ENCODE data around the gene AQP2.

Gene AQP2

DNA sequence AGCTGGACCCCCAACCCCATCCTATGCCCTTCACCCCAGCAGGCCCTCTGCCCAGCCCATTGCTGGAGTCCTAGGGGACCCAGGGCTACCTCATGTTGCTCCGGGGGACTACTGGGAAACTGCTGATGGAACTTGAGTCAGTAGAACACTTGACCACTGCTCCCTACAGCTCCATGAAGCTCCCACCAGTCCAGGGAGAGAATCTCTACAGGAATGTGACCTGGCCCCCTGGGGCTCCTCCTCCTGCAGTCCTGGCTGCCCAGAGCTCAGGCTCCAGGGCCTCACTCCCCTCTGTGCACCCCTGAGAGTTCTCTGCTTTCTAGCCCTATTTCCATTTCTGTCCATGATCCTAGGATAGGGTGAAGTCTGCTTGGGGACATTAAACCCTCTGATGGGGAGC, 10.8 kb upstream of the AQP2 start:
- Histone ChIP-seq H3K4me2 (ENCODE audit: low read depth, low read length, poor library complexity, severe bottlenecking) (no peak overlapping the region), H2AFZ (ENCODE audit: low read length) (no peak overlapping the region), H3K9me2 (replicated peaks; ENCODE audit: low read depth, low read length) (no peaks in the 10 kb centered on the region), H3K4me1 (ENCODE audit: insufficient read depth, low read length, poor library complexity, severe bottlenecking) (peaks cover 25% of the 10 kb centered on the region), H3K36me3 (ENCODE audit: insufficient read depth, low read length) (no peaks in the 10 kb centered on the region), H3K9me3 (ENCODE audit: insufficient read depth, low read depth, low read length) (no peaks in the 10 kb centered on the region), H4K20me1 (ENCODE audit: insufficient read depth, low read length, poor library complexity, severe bottlenecking) (no peaks in the 10 kb centered on the region), H3K27me3 (ENCODE audit: insufficient read depth, low read length, poor library complexity, severe bottlenecking) (no peaks in the 10 kb centered on the region), H3K4me3 (ENCODE audit: low read length, poor library complexity, severe bottlenecking) (no peak overlapping the region), H3K9ac (ENCODE audit: low read depth, low read length, poor library complexity, severe bottlenecking) (no peak overlapping the region), H3F3A (ENCODE audit: low read depth) (no peaks in the 10 kb centered on the region), H3K79me2 (ENCODE audit: insufficient read depth, low read length) (no peaks in the 10 kb centered on the region)
- no peak for TF ChIP-seq EZH2phosphoT487 (IDR thresholded peaks at IDR 0.05; ENCODE audit: borderline replicate concordance)
- TF ChIP-seq CTCF (conservative IDR thresholded peaks at IDR 0.05; ENCODE audit: low read length) = no peak

GRCh38 chr12:49941556-49942511, 8.7 kb upstream of the AQP2 start:
- Histone ChIP-seq H3K27me3 (ENCODE audit: insufficient read depth, low read length, poor library complexity, severe bottlenecking) (no peaks in the 10 kb centered on the region), H3K4me2 (ENCODE audit: low read depth, low read length, poor library complexity, severe bottlenecking) (no peak overlapping the region), H3K4me3 (ENCODE audit: low read length, poor library complexity, severe bottlenecking) (no peak overlapping the region), H2AFZ (ENCODE audit: low read length) (no peak overlapping the region), H3K4me1 (ENCODE audit: insufficient read depth, low read length, poor library complexity, severe bottlenecking) (peaks cover 43% of the 10 kb centered on the region), H3K9me3 (ENCODE audit: insufficient read depth, low read depth, low read length) (no peaks in the 10 kb centered on the region), H3K36me3 (ENCODE audit: insufficient read depth, low read length) (no peaks in the 10 kb centered on the region), H3K9ac (ENCODE audit: low read depth, low read length, poor library complexity, severe bottlenecking) (no peak overlapping the region), H3K79me2 (ENCODE audit: insufficient read depth, low read length) (no peaks in the 10 kb centered on the region), H3K9me2 (replicated peaks; ENCODE audit: low read depth, low read length) (no peaks in the 10 kb centered on the region), H3F3A (ENCODE audit: low read depth) (0 out of 2 replicates have a peak, but pooled peaks cover 3% of the 10 kb centered on the region), H4K20me1 (ENCODE audit: insufficient read depth, low read length, poor library complexity, severe bottlenecking) (no peaks in the 10 kb centered on the region)
- TF ChIP-seq CTCF (conservative IDR thresholded peaks at IDR 0.05; ENCODE audit: low read length) (no peak), EZH2phosphoT487 (IDR thresholded peaks at IDR 0.05; ENCODE audit: borderline replicate concordance) (no peak)

DNA sequence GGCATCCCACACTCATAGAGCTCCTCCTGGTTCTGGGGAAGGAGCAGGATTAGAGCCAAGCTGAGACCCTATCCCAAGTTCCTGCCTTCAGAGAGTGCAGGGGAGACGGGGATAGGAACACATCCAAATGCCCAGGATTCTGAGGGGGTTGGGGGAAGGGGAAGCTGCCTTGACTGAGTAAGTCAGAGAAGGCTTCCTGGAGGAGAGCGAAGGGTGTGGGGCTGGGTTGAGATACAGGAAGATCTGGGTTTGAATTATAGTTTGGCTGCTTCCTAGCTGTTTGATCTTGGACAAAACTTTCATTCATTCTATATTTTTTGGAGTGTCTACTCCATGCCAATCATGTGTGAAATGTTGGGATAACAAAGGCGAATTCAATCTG, 8.0 kb upstream of the AQP2 start:
- Histone ChIP-seq H3K36me3 (ENCODE audit: insufficient read depth, low read length) (no peaks in the 10 kb centered on the region), H3K9me3 (ENCODE audit: insufficient read depth, low read depth, low read length) (no peaks in the 10 kb centered on the region), H3F3A (ENCODE audit: low read depth) (0 out of 2 replicates have a peak, but pooled peaks cover 3% of the 10 kb centered on the region), H3K27me3 (ENCODE audit: insufficient read depth, low read length, poor library complexity, severe bottlenecking) (no peaks in the 10 kb centered on the region), H2AFZ (ENCODE audit: low read length) (no peak overlapping the region), H3K4me3 (ENCODE audit: low read length, poor library complexity, severe bottlenecking) (no peak overlapping the region), H3K4me2 (ENCODE audit: low read depth, low read length, poor library complexity, severe bottlenecking) (no peak overlapping the region), H3K4me1 (ENCODE audit: insufficient read depth, low read length, poor library complexity, severe bottlenecking) (peaks cover 43% of the 10 kb centered on the region), H3K9me2 (replicated peaks; ENCODE audit: low read depth, low read length) (no peaks in the 10 kb centered on the region), H3K79me2 (ENCODE audit: insufficient read depth, low read length) (no peaks in the 10 kb centered on the region), H3K9ac (ENCODE audit: low read depth, low read length, poor library complexity, severe bottlenecking) (no peak overlapping the region), H4K20me1 (ENCODE audit: insufficient read depth, low read length, poor library complexity, severe bottlenecking) (no peaks in the 10 kb centered on the region)
- TF ChIP-seq CTCF (conservative IDR thresholded peaks at IDR 0.05; ENCODE audit: low read length) (no peak), EZH2phosphoT487 (IDR thresholded peaks at IDR 0.05; ENCODE audit: borderline replicate concordance) (no peak)
